BJ (cell line): ENCODE results near the gene RBM3. TPM values are rescaled to one million over a fixed set of nuclear protein-coding genes. Genes with fewer than 3 reads are reported as not detected.

Experiments
- CTCF ChIA-PET: fragments of 350-600 bp; formaldehyde crosslinking; extraction: SDS; loops from one replicate; lab custom pipeline; 2021; ENCODE audit warnings: antibody characterized with exemption, inconsistent platforms; lab: Yijun Ruan, JAX
- POLR2A ChIA-PET: fragments of 300-600 bp; sonication (Branson Sonifier 250); formaldehyde crosslinking; extraction: SDS; loops from one replicate; lab custom pipeline; 2021; ENCODE audit warnings: antibody characterized with exemption; lab: Charles Lee
- DNase-seq: peaks from one replicate; pipeline ENCODE4 v3.0.0-alpha.2; 2011; ENCODE audit warnings: low read depth
- H3K27me3 ChIP-seq: 2 replicates; pipeline ENCODE4 v1.6.0; 2011; ENCODE audit warnings: low read length; ENCODE audit not compliant: control insufficient read depth, insufficient read depth
- H3K36me3 ChIP-seq: 2 replicates; pipeline ENCODE4 v1.5.1; 2011; ENCODE audit warnings: low read length; ENCODE audit not compliant: control insufficient read depth, insufficient read depth
- H3K4me3 ChIP-seq: 2 replicates; pipeline ENCODE4 v1.5.1; 2011; ENCODE audit warnings: low read depth, mild to moderate bottlenecking, control low read depth, low read length
- CTCF ChIP-seq: IDR thresholded peaks from 2 replicates; pipeline ENCODE4 v1.5.1; 2011; ENCODE audit warnings: low read depth, mild to moderate bottlenecking, control low read depth, inconsistent platforms, low read length, moderate library complexity; ENCODE audit not compliant: insufficient read depth
- polyA plus RNA-seq: library from polyadenylated mRNA; depleted of rRNA; stranded (reverse); fragments of >200 nt; gene quantifications from 2 replicates; pipeline ENCODE4 v1.2.3, GENCODE V29; 2011

Gene RBM3
- polyA plus RNA-seq, 1 experiment = 406 TPM

GRCh38 chrX:48597353-48598264 is 23.3 kb downstream of the RBM3 start, which contains the start of gene WDR13:
TSS of gene WDR13 (plus strand) at chrX:48597492. CDS start at chrX:48597997, 505 bp downstream.
- POLR2A ChIA-PET = no interaction called here

GRCh38 chrX:48598614-48599013 is 24.3 kb downstream of the RBM3 start:
- ChIA-PET POLR2A (no interaction called here), CTCF (no interaction called here)
- peak overlapping the region; percentile 83 for H3K4me3 ChIP-seq
- TF ChIP-seq CTCF = no peak
- H3K27me3 ChIP-seq = no peaks in the 10 kb centered on the region
- H3K36me3 ChIP-seq = peaks cover 18% of the 10 kb centered on the region
- no peak for DNase-seq

More at GRCh38 chrX:48597353-48598264, 23.3 kb downstream of the RBM3 start, which contains the start of gene WDR13:
- DNase-seq = peak; percentile 82
- Histone ChIP-seq H3K27me3 (no peaks in the 10 kb centered on the region), H3K4me3 (peak within 1 kb of the TSS; percentile 83), H3K36me3 (peaks cover 18% of the 10 kb centered on the region)
- CTCF ChIA-PET = no interaction called here
- no peak for TF ChIP-seq CTCF

- no peak for TF ChIP-seq CTCF
- Histone ChIP-seq H3K27me3 (no peaks in the 10 kb centered on the region), H3K36me3 (peaks cover 20% of the 10 kb centered on the region), H3K4me3 (no peak overlapping the region)
- ChIA-PET POLR2A (no interaction called here), CTCF (no interaction called here)
- DNase-seq = no peak
These were observed 25.1 kb downstream of the RBM3 start for GRCh38 chrX:48599341-48599740.

GRCh38 chrX:48600226-48600625 is 25.9 kb downstream of the RBM3 start:
- Histone ChIP-seq H3K36me3 (peaks cover 20% of the 10 kb centered on the region), H3K27me3 (no peaks in the 10 kb centered on the region), H3K4me3 (no peak overlapping the region)
- TF ChIP-seq CTCF = no peak
- CTCF ChIA-PET = no interaction called here
- POLR2A ChIA-PET = no interaction called here
- no peak for DNase-seq

- POLR2A ChIA-PET = no interaction called here
- peaks cover 20% of the 10 kb centered on the region for H3K36me3 ChIP-seq
- no peak for TF ChIP-seq CTCF
- no peak overlapping the region for H3K4me3 ChIP-seq
- DNase-seq = no peak
- CTCF ChIA-PET = no interaction called here
- no peaks in the 10 kb centered on the region for H3K27me3 ChIP-seq
These were observed 27.6 kb downstream of the RBM3 start for GRCh38 chrX:48601741-48602394.
